Measurements from ENCODE around the gene PCDH9.

Gene PCDH9

GRCh38 chr13:66397133-66397532, 833.0 kb downstream of the PCDH9 start:
- no peak for DNase-seq (ENCODE audit: low read depth)

- DNase-seq (ENCODE audit: low read depth), result no peak
These were observed 838.8 kb downstream of the PCDH9 start for GRCh38 chr13:66391322-66391721.

- DNase-seq (ENCODE audit: low read depth), result no peak
These were observed 851.2 kb downstream of the PCDH9 start for GRCh38 chr13:66378894-66379293.

GRCh38 chr13:66377569-66377968, 852.6 kb downstream of the PCDH9 start:
- no peak for DNase-seq (ENCODE audit: low read depth)

DNA sequence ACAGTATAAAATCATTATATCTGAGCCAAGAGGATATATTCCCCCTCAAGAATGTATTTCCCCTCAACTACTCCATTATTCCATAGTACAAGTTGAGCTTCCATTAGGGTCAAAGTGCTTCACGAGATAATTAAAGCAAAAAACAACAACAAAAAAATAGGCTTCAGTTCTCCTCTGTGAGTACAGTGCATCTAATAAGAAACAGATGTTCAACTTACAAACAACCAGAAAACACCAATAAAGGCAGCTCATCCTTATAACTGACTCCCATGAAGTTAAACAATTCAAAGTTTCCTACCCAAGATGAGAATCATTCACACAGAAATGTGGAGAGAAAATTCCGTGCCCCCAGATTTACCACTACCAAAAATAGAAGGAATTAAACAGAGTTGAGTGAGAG, 854.4 kb downstream of the PCDH9 start:
- no peak for DNase-seq (ENCODE audit: low read depth)

- no peak for DNase-seq (ENCODE audit: low read depth)
These were observed 860.5 kb downstream of the PCDH9 start for GRCh38 chr13:66369666-66370065.

DNA sequence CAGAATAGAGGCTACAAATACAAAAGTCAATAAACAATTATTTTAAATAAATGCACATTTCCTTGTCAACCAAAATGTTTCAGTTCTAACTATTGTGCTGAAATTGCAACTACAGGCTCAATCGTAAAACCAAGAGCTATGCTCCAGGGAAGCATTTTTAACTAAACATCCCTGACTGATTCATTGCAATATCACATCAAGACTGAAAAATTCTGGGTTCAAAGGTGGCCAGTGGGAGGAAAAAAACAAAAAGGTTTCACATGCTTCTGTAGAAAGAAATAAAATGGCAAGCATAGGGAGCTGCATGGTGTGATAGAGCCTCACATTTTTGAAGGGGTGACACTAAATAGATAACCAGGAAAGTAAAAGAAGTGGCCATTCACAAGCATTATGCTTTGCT, 862.8 kb downstream of the PCDH9 start:
- no peak for DNase-seq (ENCODE audit: low read depth)

DNA sequence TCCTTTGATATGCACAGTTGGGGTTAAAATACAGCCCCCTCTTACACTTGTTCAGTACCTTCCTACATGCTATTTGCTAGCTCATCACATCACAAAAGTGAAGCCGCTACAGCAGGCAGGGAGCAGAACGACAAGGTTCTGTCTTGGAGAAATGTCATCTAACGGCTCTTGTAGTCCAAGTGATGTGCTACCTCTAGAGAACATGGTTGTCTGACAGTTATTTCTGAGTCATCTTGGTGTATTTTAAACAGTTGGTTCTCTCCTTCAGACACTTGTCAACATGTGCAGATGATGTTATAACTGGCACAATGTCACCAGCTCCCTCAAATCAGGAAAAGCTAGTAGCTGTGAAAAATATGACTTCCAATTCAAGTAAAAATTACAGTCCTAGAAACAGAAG, 865.0 kb downstream of the PCDH9 start:
- DNase-seq (ENCODE audit: low read depth), result no peak

DNA sequence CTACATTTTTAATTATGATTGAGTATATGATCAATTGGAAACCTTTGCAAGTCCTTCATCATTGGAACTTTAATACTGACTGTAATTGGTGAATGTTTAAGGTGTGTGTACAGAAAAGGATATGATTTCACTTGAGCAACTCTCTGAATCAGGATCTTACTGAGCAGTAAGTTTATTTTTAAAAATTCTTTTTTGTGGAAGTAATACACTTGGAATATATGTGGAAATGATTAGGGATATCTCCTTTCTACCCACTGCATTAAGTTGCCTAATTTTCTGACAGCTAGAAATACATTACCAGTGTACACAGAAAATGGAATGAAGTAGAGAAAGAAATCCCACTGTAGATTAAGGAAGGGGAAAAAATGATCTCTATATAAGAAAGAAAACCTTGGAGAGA, 865.8 kb downstream of the PCDH9 start:
- no peak for DNase-seq (ENCODE audit: low read depth)

GRCh38 chr13:66362485-66362884, 867.7 kb downstream of the PCDH9 start:
- no peak for DNase-seq (ENCODE audit: low read depth)

DNA sequence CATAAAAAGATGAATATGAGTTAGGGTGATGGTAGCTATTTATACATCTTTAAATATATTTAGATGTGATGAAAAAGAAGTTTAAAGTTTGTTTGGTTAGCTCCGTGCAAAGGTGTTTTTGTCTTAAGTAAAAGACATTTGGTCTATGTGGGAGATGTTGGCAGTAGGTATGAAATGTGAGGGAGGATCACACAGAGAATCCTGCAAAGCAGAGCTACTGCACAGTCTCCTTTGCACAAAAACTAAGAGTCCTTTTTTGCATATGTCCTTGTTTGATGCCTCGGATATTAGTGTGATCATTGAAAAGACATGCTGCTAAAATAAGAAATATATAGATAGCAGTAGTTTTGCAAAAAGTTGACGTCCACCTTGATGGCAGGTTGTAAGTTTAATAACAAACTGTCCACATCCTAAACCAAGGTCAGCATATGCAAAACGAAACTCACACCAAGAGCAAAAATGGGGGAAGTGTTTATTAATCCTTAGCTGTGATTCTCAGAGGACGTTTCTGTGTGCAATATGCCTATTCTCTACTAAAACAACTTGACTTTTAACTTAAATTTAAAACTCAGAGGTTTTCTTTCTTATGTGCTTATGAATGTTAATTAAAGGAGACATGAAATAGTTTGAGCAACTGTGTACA, 870.1 kb downstream of the PCDH9 start:
- DNase-seq (ENCODE audit: low read depth), result no peak

- DNase-seq (ENCODE audit: low read depth), result no peak
These were observed 870.7 kb downstream of the PCDH9 start for GRCh38 chr13:66359393-66359792.

GRCh38 chr13:66358564-66358963, 871.6 kb downstream of the PCDH9 start:
- DNase-seq (ENCODE audit: low read depth), result no peak

GRCh38 chr13:66357463-66357862, 872.7 kb downstream of the PCDH9 start:
- DNase-seq (ENCODE audit: low read depth), result no peak

GRCh38 chr13:66354879-66355751, 875.0 kb downstream of the PCDH9 start:
- no peak for DNase-seq (ENCODE audit: low read depth)

- no peak for DNase-seq (ENCODE audit: low read depth)
These were observed 876.5 kb downstream of the PCDH9 start for GRCh38 chr13:66353664-66354063.

- no peak for DNase-seq (ENCODE audit: low read depth)
These were observed 880.2 kb downstream of the PCDH9 start for GRCh38 chr13:66349966-66350365.

DNA sequence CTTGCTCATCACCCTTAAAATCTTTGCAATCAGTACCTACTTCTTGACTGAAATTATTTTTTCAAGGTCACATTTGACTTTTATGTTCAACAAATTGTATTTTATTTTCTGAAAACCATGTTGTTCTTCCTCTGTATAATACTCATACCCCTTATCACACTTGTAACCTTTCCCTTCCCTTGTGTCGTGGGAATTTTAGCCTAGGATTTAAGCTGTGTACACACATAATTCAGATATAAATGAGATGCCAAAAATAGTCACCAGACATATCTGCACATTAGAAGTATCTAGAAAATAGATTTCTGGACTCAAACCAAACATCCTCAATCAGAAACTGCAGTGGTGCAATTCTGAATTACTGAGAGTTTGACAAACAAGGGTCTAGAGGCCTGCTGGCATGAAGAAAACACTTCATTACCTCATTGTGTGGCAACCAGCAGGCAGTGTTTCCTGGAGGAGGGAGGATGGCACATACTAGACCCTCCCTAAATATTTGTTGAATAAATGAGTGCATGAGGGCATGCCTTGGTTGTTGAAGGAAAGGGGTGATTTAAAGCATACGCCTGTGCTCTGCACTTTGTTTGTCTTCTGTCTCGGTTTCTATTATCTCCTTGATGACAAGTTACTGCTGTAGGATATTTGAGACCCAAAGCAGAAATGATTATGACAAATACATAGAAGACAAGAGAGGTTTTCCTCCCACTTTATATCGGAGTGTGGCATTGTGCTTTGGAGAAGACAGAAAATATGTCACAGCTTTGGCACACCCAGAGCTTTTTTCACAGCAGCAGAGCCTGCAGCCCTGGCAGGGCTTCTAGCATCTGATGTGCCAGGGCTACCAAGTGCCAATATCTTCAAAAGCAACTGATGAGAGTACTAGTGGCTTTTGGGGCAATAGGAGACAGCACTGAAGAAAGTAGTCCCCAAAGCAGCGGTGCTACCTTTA, 881.1 kb downstream of the PCDH9 start:
- no peak for DNase-seq (ENCODE audit: low read depth)

DNA sequence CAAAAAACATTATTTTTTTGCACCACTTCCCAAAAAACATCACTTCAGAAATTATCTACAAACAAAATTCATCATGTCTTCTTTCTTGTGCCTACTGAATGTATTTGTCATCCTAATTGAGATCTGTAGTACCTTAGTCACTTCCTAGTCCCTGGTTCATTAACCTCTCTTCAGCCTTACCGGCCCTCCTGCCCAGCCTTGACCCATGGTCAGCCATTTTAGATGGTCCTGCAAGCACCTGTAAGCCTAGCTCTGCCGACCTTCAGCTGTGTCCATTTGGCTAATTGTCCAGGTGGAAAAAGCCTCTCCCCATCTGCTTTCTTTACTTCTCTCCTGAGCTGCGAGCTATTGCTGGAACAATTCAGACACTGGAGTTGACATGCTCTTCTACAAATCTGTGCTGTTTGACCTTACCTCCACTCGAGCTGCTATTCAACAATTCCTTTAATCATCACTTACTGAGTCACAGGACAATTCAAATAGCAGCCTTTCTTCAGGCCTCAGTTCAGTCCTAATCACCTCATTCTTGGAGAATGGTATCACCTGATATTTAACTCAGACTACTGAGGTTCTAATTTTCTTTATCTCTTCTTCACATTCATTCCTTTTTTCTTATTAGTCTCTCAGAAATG, 882.5 kb downstream of the PCDH9 start:
- DNase-seq (ENCODE audit: low read depth), result no peak

- DNase-seq (ENCODE audit: low read depth), result no peak
These were observed 884.2 kb downstream of the PCDH9 start for GRCh38 chr13:66345971-66346370.

- no peak for DNase-seq (ENCODE audit: low read depth)
These were observed 884.7 kb downstream of the PCDH9 start for GRCh38 chr13:66345518-66345810.

- no peak for DNase-seq (ENCODE audit: low read depth)
These were observed 885.2 kb downstream of the PCDH9 start for GRCh38 chr13:66344805-66345517.
